GM12801 (cell line): ENCODE results near the gene TIMP2.

ENCODE experiments used
- CTCF ChIP-seq: IDR thresholded peaks from one replicate; pipeline ENCODE4 v1.5.1; 2011; ENCODE audit warnings: control low read depth; ENCODE audit not compliant: insufficient read length; ENCODE audit errors: extremely low read depth

TIMP2 gene

DNA sequence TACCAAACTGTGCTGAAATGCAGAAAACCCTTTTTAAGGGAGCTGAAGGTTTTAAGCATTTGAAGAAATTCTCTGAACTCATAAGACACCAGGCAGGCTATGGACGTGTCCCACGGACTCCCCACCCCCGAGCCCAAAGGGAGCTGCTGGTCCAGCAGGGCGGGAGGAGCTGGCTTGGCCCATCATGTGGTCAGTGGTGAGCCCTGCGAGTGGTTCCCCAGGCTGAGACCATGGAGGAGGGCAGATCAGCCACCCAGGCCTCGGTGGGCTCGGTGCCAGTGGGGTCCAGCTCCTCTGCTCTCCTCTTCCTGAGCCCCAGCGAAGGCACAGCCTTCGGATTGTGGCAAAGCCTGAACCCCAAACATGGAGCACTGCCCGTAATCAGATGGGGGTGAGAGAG lies 27.5 kb upstream of the TIMP2 start:
- TF ChIP-seq CTCF, result no peak

DNA sequence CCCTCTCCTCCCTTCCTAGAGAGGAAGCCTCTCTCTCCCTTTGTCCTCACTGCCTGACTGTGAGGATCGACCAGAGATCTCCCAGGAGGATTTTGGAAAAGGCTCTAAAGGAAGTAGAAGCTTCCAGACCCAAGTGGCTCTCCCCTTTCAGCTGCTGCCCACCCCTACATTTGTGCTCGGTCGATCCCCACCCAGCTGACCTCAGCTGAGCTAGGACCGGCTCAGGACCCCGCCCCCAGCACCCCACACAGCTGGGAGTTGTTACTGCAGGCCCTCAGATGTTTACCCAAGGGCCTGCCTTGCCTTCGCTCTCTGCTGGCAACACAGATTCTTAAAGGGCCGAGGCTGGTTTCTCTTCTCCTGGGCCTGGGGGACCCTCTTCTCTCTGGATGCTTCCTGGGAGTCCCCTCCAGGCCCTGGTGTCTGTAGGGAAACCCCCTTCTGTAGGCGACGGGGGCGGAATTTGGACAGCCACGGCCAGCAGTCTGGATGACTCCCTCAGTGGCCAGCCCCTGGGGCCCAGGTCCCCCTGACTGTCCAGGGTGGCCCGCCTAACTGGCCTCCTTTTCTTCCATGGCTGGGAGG lies 26.9 kb upstream of the TIMP2 start:
- TF ChIP-seq CTCF, result no peak

DNA sequence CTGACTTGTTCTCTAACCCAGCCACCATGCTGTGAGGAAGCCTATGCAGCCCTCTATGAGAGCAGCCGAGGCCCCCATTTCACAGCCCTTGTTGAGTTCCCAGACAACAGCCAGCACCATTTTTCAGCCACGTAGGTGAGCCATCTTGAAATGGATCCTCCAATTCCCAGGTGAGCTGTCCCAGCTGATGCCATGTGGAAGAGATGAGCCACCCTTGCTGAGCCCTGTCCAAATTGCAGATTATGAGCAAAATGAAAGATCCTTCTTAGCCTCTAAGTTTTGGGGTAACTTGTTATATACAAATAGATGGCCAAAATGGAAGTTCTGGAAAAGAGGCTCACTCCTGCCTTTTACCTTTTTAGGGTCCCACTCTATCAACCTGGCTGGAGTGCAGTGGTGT lies 25.7 kb upstream of the TIMP2 start:
- no peak for TF ChIP-seq CTCF

DNA sequence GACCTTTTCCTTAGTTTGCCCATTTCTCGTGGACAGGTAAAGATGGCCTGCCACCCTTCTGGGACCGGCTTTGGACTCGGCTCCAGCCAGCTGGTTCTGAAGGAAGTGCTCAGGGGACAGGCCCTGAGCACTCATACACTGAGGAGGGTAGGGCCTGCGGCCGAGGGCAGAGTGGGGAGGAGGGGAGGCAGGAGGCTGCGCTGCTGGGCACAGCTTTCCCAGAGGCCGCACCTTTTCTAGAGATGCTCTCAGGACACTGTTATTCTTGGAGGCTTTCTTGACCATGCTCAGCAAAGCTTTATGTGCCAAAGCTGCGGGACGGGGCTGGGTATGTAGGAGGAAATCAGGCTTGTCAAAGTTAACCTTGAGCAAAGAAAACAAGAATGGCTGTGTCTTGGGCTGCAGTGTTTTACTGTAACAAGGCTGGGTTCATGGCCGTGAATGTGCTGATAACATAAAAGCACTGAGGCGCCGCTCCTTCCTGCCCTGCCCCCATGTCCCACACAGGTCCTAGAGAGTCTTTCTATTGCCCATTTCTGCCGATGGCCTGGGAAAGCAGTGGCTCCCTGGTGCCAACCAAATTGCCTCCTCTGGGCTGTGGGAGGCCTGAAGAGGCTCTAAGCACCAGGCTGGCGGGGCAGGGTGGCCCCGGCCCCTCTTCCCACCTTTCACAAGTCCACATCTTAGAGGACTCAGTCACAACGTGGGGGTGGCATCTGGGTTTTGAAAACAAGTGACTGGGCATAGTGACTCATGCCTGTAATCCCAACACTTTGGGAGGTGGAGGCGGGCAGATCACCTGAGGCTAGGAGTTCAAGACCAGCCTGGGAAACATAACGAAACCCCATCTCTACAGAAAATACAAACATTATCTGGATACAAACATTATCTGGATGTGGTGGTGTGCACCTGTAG lies 22.3 kb upstream of the TIMP2 start:
- no peak for TF ChIP-seq CTCF

DNA sequence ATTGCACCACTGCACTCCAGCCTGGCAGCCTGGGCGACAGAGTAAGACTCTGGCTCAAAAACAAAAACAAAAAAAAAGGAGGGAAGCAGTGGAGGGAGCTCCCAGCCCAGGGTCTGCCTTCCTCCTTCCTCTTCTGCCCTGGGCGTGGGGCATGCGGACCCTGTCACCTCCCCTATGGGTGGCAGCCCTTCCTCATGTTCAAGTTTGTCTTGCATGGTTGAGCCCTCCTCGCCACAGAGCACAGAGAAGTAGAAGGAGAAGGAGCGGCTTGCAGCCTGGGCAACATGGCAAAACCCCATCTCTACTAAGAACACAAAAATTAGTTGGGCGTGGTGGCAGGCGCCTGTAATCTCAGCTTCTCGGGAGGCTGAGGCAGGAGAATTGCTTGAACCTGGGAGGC lies 21.4 kb upstream of the TIMP2 start:
- no peak for TF ChIP-seq CTCF

DNA sequence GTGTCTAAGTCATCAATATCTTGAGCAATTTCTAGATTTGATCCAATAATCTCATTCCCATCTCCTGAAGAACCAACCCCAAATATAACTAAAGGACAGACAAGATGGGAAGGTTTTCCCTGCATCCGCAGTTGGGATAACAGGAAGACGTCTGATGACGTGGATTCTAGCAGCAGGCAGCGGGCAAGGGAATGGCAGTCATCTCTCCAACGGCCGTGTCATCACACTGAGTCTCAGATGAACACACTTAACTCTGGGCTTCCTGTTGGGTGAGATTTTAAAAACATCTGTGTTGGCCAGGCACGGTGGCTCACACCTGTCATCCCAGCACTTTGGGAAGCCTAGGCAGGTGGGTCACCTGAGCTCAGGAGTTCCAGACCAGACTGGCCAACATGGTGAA lies 20.9 kb upstream of the TIMP2 start:
- TF ChIP-seq CTCF, result no peak

DNA sequence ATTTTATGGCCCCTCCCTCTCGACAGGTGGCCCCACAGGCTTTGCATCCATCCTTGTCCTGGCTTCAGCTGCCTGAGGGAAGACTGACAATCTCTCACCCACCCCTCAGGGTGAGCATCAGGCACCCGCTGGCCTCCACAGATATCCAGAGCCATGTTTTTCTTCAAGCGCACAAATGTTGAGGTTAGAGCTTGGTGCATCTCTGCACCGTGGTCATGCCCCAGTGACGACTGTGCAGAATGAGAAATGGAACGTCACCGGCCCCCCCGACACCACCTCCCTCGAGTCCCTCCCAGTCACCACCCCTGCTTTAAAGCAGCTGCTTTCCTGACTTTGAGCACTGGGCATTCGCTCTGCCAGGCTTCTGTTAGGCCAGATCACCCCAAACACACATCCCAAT lies 19.8 kb upstream of the TIMP2 start:
- TF ChIP-seq CTCF, result no peak
